T follicular helper cell (primary cell): ENCODE measurements around the gene STOML1.
"Not testable (repeated sequence)": the region's sequence is repeated elsewhere in the genome, so short reads cannot be mapped to it uniquely, and the experiment has no call there.

ENCODE experiments used
- DNase-seq: peaks from one replicate; pipeline ENCODE4 v3.0.0-alpha.2; 2020; ENCODE audit warnings: low read depth

Gene STOML1

GRCh38 chr15:73987250-73987649 lies 4.8 kb downstream of the STOML1 start:
- DNase-seq: no peak

DNA sequence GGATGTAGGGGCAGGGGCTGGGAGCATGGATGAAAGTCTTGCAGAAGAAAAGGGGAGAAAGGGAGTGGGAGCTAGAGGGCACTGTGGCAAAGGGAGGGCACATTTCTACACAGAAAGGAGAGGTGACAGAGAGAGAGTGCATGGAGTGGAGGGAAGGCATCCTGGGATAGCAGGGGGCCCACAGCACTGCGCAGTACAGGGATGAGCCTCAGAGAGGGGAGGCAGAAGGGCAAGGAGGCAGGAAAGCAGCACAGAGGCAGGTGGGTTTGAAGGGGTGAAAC lies 5.4 kb downstream of the STOML1 start:
- DNase-seq: no peak

DNA sequence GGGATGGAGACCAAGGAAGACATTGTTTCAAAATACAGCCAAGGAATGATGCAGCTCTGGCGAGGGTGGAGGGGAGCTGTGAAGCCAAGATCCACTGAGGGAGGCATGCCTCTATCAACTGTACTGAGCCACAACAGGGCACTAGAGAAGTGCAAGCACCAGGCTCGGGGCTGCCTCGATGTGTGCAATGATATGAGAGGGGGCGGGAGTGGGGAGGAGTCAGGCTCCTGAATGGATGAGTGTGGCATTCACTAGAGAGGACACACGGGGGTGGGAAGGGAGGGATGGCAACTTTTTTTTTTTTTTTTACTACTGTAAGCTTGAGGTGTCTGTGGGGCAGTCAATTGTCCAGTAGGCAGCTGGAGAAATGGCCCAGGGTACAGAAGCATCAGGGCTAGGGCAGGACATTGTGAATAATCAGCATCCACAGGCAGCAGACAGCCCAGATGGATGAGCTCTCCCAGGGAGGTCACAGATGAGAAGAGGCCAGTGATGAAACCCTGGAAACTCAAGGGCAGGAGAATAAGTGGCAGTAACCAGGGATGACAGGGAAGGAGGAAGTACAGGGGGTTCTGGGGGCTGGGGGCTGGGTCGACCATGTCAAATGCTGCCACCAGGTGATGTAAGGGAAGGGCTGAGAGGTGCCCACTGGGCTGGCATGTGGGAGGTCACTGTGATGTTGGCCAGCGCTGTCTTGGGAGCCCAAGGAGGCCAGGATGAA lies 5.9 kb downstream of the STOML1 start:
- DNase-seq: no peak

GRCh38 chr15:73985101-73985873 lies 6.8 kb downstream of the STOML1 start:
- DNase-seq: no peak

- no peak for DNase-seq
Observed at GRCh38 chr15:73984208-73984979, 7.7 kb downstream of the STOML1 start.

GRCh38 chr15:73983773-73984172 lies 8.3 kb downstream of the STOML1 start:
- DNase-seq: no peak

DNA sequence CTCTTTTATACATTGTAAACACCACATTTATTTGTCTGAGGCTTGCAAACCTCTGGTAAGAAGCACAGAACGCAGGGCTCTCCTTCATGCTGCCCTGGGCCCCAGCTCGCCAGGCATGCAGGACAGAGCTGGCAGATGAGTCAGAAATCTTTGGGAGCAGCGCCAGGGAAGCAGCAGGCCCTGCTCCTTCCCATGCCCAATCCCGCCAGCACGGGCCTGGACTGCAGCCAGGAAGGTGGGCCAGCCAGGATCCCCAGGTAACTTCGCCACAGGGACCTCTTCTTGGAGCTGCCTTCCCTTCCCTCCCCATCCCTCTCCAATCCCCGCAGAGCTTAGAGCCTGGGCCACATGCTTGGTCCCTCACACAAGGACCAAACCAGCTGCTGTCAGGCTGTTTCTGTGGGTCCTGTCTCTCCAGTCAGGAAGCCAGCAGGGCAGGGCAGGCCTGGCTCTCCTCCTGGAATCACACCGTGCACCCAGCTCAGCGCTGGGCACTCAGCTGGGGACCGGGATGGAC lies 8.8 kb downstream of the STOML1 start:
- no peak for DNase-seq

DNA sequence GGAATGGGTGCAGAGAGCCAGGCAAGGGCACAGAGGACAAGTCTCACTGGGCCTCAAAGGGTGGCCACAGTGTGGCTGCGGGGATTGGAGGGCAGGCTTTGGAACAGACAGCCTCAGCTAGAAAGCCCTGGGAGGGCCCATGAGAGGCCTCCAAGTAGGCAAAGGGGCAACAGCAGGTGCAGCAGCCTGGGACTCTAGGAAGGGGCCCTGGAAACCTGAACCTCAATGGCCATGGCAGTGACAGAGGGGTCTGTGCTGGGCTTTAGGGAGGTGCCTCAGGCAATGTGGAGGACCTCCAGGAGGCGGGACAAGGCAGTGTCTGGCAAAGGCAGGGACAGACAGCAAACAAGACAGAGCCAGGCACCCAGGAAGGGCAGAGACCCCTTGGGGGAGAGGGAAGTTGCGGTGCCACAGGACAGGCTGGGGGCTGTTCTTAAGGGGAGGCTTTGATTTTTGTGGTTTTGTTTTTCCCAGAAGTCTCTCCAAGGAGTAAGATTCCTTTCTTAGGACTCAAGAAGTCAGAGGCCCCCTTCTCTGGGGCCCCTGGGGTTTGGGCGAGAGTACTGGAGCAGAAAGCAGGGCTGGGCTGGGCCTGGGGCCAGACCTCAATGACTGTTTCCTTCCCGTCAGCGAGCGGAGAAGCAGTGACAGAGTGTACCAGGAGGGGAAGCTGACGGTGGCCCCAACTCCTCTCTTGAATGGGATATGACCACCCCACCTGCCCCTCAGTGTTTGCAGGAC lies 9.7 kb downstream of the STOML1 start:
- DNase-seq: no peak

DNA sequence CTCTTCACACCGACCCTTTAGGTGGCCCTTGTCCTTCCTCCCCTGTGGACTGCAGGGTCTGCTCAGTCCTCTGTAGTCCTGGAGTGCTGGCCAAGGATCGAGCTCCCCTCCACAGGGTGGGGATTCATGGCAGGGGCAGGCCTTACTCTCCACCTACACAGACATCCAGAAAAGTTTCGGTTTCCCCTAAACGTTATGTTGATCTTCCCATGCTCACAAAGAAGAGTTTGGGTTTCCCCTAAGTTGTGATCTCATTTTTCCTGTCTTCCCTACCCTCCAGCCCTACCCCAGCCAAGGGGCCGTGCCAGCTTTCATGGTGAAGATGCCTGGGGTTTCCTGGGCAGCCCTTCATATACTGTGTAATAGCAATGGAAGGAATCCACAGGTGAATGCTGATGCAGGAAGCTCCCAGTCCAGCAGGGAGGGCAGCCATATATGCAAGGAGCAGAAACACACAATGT lies 10.3 kb downstream of the STOML1 start:
- DNase-seq: no peak

- no peak for DNase-seq
Observed at GRCh38 chr15:73979636-73980035, 12.5 kb downstream of the STOML1 start.

DNA sequence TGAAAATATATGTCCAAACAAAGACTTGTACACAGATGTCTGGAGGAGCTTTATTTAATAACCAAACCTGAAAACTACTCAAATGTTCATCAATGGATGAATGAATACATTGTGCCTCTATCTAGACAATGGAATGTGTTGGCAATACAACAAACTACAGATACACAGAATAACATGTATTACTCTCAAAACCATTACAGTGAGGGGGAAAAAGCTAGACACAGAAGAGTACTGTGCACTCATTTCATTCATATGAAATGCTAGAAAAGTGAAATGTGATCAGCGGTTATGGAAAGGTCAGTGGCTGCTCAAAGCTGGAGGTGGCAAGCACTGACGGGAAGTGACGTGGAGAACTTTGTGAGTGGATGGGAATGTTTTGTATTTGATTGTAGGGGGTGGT lies 13.2 kb downstream of the STOML1 start:
- no peak for DNase-seq

DNA sequence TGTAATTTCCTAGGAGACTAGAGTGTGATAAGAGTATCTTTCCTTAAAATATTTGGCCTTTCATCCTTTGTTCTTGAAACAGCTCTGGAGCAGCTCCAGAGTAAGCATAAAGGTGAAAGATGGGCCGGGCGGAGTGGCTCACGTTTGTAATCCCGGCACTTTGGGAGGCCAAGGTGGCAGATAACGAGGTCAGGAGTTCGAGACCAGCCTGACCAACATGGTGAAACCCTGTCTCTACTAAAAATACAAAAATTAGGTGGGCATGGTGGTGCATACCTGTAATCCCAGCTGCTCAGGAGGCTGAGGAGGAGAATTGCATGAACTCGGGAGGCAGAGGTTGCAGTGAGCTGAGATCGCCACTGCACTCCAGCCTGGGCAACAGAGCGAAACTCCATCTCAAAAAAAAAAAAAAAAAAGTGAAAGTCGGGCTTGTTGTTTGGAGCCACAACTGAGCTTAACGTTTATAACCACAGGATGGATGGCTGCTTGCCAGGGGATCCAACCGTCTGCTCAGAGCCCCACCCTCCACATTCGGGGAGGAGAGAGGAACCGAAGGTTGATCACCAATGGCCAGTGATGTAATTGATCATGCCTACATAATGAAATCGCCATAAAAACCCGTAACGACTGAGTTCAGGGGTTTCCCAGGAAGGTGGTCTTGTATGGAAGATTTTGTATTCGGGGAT lies 16.5 kb downstream of the STOML1 start:
- not testable (repeated sequence) for DNase-seq

- DNase-seq: not testable (repeated sequence)
Observed at GRCh38 chr15:73973683-73974200, 18.4 kb downstream of the STOML1 start.

GRCh38 chr15:73972984-73973682 lies 19.0 kb downstream of the STOML1 start:
- peak; percentile 67 for DNase-seq

- no peak for DNase-seq
Observed at GRCh38 chr15:73969151-73969759, 22.8 kb downstream of the STOML1 start.

- no peak for DNase-seq
Observed at GRCh38 chr15:73968461-73968860, 23.6 kb downstream of the STOML1 start.

DNA sequence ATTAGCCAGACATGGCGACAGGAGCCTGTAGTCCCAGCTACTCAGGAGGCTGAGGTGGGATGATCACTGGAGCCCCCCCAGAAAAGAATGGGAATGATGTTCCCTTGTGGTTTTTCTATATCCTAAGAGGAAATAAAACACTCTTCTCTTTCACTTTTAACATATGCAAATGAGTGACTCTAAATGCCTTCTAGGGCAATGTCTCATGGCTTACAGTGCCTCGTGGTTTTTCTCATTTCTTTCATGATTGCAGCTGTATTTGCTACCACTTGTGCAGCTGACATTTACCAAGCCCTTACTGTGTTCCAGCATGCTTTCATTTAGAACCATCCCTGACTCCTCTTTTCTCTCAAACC lies 26.4 kb downstream of the STOML1 start:
- DNase-seq: no peak

GRCh38 chr15:73965094-73965757 lies 26.9 kb downstream of the STOML1 start:
- DNase-seq: no peak

GRCh38 chr15:73964736-73965093 lies 27.4 kb downstream of the STOML1 start:
- DNase-seq: peak; percentile 77

GRCh38 chr15:73962433-73962832 lies 29.7 kb downstream of the STOML1 start:
- no peak for DNase-seq
